H1 (cell line): ENCODE measurements around the gene FBLN2. TPM values are rescaled to one million over a fixed set of nuclear protein-coding genes. Genes with fewer than 3 reads are reported as not detected.

ENCODE experiments used
- RXRA ChIP-seq: IDR thresholded peaks from 2 replicates; pipeline ENCODE4 v1.6.1; 2011; ENCODE audit warnings: low read depth, mild to moderate bottlenecking, low read length, moderate library complexity; ENCODE audit not compliant: insufficient read depth
- polyA plus RNA-seq, 7 experiments: library from polyadenylated mRNA; depleted of rRNA in 3 of 7; stranded (reverse) in 5 of 7; unstranded in 2 of 7; fragments of >200 nt in 5 of 7; fragments of 200-250 nt in 2 of 7; gene quantifications; 1 replicate in 5 of 7; 2 replicates in 1 of 7; 4 replicates in 1 of 7; pipeline versions ENCODE4 v1.2.1 to v1.2.3, GENCODE V29; 2011 to 2013; ENCODE audit warnings: missing spikeins in 2 of 7, mixed read lengths in 2 of 7
- total RNA-seq: library from RNA; stranded (reverse); fragmentation: NEBNext Ultra II Directional; extraction: Animal tissue kit (Norgen Biotek cat#: 25700); gene quantifications from 2 replicates; pipeline ENCODE4 v1.2.1, GENCODE V29; 2021
- TF ChIP-seq, protein P1 (sequence below): fragments of 300-600 bp; sonication (generic); IDR thresholded peaks from 2 replicates; pipeline ENCODE4 v1.7.1; 2012; ENCODE audit warnings: low read length, moderate library complexity, mild to moderate bottlenecking, inconsistent platforms; ENCODE audit not compliant: insufficient replicate concordance

FBLN2 gene
- total and polyA plus RNA-seq, 2 of the 8 experiments (the other 6 are each of a cell fraction or from before 2014, with no cell fraction given): 17.4 to 24.2 TPM

DNA sequence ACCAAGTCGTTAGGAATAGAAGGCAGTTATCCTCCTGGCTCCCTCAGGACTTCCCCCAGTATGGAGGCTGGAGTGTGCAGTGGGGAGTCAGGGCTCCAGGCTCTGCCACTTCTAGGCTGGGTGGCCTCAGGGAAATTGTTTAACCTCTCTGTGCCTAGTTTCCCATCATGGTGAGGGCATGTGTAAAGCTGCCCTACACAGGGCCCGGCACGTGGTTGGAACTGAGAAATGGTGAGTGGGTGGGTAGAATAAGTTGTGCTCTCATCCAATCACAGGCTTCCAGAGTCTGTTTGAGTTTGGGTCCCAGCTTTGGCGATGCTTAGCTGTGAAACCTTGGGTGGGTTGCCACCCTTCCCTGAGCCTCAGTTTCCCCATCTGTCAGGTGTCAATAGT lies 117.3 kb downstream of the FBLN2 start (continued):
- TF ChIP-seq, protein P1, sequence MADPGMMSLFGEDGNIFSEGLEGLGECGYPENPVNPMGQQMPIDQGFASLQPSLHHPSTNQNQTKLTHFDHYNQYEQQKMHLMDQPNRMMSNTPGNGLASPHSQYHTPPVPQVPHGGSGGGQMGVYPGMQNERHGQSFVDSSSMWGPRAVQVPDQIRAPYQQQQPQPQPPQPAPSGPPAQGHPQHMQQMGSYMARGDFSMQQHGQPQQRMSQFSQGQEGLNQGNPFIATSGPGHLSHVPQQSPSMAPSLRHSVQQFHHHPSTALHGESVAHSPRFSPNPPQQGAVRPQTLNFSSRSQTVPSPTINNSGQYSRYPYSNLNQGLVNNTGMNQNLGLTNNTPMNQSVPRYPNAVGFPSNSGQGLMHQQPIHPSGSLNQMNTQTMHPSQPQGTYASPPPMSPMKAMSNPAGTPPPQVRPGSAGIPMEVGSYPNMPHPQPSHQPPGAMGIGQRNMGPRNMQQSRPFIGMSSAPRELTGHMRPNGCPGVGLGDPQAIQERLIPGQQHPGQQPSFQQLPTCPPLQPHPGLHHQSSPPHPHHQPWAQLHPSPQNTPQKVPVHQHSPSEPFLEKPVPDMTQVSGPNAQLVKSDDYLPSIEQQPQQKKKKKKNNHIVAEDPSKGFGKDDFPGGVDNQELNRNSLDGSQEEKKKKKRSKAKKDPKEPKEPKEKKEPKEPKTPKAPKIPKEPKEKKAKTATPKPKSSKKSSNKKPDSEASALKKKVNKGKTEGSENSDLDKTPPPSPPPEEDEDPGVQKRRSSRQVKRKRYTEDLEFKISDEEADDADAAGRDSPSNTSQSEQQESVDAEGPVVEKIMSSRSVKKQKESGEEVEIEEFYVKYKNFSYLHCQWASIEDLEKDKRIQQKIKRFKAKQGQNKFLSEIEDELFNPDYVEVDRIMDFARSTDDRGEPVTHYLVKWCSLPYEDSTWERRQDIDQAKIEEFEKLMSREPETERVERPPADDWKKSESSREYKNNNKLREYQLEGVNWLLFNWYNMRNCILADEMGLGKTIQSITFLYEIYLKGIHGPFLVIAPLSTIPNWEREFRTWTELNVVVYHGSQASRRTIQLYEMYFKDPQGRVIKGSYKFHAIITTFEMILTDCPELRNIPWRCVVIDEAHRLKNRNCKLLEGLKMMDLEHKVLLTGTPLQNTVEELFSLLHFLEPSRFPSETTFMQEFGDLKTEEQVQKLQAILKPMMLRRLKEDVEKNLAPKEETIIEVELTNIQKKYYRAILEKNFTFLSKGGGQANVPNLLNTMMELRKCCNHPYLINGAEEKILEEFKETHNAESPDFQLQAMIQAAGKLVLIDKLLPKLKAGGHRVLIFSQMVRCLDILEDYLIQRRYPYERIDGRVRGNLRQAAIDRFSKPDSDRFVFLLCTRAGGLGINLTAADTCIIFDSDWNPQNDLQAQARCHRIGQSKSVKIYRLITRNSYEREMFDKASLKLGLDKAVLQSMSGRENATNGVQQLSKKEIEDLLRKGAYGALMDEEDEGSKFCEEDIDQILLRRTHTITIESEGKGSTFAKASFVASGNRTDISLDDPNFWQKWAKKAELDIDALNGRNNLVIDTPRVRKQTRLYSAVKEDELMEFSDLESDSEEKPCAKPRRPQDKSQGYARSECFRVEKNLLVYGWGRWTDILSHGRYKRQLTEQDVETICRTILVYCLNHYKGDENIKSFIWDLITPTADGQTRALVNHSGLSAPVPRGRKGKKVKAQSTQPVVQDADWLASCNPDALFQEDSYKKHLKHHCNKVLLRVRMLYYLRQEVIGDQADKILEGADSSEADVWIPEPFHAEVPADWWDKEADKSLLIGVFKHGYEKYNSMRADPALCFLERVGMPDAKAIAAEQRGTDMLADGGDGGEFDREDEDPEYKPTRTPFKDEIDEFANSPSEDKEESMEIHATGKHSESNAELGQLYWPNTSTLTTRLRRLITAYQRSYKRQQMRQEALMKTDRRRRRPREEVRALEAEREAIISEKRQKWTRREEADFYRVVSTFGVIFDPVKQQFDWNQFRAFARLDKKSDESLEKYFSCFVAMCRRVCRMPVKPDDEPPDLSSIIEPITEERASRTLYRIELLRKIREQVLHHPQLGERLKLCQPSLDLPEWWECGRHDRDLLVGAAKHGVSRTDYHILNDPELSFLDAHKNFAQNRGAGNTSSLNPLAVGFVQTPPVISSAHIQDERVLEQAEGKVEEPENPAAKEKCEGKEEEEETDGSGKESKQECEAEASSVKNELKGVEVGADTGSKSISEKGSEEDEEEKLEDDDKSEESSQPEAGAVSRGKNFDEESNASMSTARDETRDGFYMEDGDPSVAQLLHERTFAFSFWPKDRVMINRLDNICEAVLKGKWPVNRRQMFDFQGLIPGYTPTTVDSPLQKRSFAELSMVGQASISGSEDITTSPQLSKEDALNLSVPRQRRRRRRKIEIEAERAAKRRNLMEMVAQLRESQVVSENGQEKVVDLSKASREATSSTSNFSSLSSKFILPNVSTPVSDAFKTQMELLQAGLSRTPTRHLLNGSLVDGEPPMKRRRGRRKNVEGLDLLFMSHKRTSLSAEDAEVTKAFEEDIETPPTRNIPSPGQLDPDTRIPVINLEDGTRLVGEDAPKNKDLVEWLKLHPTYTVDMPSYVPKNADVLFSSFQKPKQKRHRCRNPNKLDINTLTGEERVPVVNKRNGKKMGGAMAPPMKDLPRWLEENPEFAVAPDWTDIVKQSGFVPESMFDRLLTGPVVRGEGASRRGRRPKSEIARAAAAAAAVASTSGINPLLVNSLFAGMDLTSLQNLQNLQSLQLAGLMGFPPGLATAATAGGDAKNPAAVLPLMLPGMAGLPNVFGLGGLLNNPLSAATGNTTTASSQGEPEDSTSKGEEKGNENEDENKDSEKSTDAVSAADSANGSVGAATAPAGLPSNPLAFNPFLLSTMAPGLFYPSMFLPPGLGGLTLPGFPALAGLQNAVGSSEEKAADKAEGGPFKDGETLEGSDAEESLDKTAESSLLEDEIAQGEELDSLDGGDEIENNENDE: no peak
- TF ChIP-seq RXRA: no peak
